Fibroblast of upper back skin (primary cell): ENCODE results near the gene YIPF1.
"Not testable (repeated sequence)": the region's sequence is repeated elsewhere in the genome, so short reads cannot be mapped to it uniquely, and the experiment has no call there.

Experiments used
- DNase-seq: peaks from one replicate; pipeline ENCODE4 v3.0.0-alpha.2; 2013

Gene YIPF1

DNA sequence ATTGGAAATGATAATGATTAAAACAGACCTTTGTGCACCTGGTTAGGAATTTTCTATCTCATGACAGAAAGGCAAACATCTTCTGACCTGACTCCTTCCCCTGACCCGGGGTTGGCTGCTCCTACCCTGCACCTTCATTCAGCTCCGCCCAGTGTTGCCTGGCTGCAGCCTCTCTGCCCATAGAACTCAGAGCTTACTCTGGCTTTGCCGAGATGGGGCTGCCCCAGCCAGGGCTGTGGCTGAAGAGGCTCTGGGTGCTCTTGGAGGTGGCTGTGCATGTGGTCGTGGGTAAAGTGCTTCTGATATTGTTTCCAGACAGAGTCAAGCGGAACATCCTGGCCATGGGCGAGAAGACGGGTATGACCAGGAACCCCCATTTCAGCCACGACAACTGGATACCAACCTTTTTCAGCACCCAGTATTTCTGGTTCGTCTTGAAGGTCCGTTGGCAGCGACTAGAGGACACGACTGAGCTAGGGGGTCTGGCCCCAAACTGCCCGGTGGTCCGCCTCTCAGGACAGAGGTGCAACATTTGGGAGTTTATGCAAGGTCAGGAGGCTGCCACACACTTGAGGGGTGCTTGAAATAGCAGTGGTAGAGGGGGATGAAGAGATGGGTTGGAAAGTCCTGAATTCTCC is 4.5 kb upstream of the YIPF1 start, which contains the start of gene DIO1:
DIO1 (plus strand) TSS at position 189 of the 638 bp plus-strand sequence; CDS start at position 213, 24 bp downstream.
- no peak for DNase-seq

GRCh38 chr1:53892911-53893310 is 3.3 kb upstream of the YIPF1 start:
- no peak for DNase-seq

DNA sequence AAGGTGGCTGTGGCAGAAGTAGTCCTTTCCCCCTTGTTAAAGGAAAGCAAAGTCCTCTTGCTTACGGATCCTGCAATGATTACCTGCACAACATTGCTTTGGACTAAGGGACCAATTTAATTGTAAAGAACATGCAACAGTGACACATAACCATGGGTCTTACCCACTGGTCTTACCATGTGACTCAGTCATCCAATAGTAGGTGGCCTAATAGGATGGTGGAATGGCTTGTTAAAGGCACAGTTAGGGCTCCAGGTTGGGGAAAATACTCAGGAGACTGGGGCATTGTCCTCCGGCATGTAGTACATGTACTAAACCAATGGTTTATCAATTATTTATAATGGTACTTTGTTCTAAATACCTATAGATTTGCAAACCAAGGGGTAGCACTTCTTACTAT is 2.1 kb upstream of the YIPF1 start:
- DNase-seq, result no peak

GRCh38 chr1:53891018-53891417 is 1.4 kb upstream of the YIPF1 start:
- no peak for DNase-seq

DNA sequence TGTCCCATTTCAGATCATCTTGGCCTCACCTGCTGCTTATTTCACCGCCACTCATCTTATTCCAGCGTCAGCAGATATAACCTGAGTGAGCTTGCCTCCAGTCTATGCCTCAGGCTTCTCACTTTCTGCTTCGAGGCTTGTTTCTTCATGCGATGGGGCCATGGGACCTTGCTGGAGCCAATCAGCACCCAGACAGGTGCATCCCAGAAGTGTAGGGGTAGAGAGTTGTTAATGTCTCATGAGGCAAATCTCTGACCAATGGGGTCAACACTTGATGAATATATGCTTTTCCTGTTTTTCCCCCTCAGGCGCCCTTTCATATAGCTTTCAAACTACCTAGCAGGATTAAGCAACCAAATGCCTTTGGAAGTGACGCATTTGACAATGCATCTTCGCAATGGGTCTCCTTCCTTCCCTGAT is 935 bp upstream of the YIPF1 start:
- no peak for DNase-seq

DNA sequence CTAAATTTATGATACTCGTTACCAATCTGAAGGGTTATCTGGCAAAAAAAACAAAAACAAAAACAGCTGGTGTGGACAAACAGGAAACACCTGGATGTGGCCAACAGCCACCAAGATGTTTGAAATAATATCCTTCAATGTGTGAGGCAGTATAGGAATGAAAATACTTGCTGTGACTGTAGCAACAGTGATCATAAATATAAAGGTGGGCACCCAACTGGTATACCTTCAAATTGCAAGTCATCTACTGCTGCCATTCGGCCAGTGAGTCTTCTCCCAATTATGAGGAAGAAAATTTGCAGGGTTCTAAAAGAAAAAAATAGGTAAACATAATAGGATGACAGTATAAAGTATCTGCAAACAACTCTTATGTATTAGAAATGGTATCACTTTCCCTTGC is 916 bp downstream of the YIPF1 start:
- DNase-seq, result no peak

DNA sequence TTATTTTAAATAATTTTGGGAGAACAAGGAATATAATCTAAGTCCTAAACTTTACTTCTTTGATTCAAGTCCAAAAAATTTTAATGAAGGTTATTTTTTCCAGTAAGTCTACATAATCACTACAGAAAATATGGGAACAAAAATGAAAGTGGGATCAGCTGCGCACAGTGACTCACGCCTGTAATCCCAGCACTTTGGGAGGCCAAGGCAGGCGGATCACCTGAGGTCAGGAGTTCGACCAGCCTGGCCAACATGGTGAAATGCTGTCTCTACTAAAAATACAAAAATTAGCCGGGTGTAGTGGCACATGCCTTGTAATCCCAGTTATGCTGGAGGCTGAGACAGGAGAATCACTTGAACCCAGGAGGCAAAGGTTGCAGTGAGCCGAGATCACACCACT is 6.0 kb downstream of the YIPF1 start:
- not testable (repeated sequence) for DNase-seq

DNA sequence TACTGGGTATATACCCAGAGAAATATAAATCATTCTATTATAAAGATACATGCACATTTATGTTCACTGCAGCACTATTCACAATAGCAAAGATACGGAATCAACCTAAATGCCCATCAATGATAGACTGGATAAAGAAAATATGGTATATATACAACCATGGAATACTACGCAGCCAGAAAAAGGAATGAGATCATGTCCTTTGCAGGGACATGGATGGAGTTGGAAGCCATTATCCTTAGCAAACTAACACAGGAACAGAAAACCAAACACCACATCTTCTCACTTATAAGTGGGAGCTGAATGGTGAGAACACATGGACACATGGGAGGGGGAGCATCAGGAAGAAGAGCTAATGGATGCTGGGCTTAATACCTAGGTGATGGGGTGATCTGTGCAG is 7.7 kb downstream of the YIPF1 start:
- DNase-seq, result not testable (repeated sequence)

DNA sequence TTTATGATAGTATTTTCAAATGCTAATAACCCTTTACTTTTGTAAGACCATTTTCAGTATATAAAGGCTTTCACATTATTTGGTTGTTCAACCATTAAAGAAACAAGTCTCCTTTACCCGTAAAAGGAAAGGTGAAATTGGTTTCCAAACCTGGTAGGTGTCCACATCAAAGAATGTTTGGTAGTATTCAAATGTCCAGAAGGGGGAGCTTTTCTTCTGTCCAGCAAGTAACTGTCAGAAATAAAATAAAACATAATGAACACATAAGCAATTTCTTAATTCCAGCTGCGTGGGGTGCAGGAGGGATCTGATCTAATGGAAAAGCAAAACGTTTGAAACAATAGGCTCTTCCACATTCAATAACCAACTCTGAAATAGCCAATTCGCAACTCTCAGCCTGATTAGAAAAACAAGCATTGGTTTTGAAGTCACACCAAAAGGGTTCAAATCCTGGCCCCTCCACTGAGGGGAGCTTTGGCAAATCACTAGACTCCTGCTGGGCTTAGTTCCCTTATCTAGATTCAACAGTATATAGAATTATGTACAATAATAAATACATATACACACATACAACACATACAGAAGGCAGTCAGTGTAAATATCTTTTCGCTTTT is 11.0 kb downstream of the YIPF1 start:
- DNase-seq, result peak; percentile 56

- not testable (repeated sequence) for DNase-seq
Measured at GRCh38 chr1:53875150-53875549, 14.4 kb downstream of the YIPF1 start.

DNA sequence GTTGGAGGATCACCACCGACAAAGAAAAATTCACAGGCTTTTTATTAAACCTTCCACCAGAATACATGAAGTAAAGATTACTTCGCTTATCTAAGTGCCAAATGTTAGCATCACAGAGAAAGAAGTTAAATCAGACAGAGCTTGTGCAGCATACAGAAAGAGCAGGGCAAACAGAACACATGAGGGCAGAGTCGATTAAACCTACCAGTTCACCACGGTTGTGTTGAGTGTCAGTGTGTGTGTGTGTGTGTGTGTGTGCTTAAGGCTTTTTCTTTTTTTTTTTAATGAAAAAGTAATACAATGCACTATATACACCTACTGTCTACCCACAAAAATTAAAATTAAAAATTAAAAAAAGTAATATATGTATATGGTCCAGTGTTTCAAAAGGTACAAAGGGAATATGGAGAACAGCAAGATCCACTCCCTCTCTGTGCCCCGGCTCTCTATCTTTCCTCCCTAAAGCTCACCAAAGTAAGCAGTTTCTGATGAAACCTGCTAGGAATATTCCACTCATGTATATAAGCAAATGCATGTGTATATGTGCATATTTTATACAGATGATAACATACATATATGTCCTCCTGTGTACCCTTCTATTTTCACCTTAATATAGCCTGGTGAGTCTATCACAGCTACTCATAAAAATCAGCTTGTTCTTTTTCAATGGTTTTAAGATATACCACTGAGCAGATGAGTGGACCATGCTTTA is 17.7 kb downstream of the YIPF1 start:
- DNase-seq, result no peak

DNA sequence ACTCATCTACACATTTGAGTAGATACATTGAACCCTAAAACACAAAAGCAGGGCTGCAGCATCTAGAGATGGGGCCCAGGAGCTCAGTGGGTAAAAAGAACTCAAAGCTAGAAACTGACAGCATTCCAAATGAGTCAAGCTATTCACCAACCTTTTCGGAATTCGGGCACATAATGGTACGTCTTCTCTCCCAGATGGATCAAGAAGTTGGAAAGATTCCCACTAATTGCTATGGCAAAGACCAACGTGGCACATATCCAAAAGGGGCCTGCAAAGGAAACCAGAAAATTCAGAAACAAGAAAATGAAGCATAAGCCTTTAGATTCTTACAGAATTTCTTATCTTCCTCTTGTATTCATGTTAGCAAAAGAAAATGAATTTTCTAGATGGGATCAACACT is 18.4 kb downstream of the YIPF1 start:
- no peak for DNase-seq

DNA sequence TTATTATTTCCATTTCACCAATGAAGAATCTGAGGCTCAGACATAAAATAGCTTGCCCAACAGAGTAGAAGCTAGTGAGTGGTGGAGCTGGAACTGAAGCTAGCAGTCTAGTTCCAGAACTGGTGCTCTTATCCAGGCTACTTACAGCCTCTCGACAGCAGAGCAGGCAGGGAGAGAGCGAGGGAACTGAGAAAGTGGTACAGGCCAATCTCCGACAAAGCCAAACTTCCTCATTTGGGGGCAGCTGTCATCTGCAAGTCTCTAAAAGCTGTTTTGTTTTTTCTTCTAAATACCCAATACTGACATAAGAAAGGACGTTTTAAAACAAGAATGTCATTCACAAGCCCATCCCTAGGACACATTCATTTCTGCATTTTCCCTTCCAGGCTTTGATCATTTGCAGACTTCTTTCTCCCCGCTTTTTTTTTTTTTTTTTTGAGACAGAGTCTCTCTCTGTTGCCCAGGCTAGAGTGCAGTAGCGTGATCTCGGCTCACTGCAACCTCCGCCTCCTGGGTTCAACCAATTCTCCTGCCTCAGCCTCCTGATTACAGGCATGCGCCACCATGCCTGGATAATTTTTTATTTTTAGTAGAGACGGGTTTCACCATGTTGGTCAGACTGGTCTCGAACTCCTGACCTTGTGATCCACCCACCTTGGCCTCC is 20.0 kb downstream of the YIPF1 start:
- DNase-seq, result no peak

DNA sequence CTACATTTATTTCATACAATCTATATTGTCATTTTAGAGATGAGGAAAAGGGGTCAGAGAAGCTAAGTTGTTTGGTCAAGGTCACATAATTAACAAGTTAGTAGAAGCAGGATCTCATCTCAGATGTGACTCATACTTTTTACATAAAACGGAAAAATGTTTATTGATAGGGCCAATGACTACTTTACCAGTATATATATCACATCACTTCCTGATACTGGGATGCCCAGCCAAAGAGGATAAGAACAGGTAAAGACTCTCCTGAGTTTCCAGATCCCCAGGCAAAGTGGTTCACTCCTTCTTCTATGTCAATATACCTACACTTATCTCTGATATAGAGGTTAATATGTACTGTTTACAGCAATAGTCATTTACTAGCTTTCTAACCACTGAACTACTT is 21.0 kb downstream of the YIPF1 start:
- no peak for DNase-seq

DNA sequence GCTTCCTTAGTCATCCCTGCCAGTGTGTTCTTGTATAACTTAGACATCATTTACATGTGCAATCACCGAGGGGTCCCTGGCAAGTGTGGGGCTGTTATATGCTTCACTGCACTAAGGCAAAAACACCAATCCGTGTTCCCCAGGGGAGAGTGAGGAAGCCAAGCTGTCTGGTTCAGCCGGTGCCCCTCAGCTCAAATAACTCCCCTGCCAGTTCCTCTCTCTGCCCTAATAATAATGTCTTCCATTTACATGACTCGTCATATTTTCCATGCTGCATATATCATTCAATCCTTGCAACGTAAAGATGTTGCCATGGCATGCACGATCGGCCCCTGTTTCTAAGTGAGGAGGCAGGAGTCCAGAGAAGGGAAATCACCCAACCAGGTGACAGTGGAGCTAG is 27.1 kb downstream of the YIPF1 start:
- DNase-seq, result no peak

GRCh38 chr1:53860967-53861411 is 28.6 kb downstream of the YIPF1 start:
- DNase-seq, result peak; percentile 65

DNA sequence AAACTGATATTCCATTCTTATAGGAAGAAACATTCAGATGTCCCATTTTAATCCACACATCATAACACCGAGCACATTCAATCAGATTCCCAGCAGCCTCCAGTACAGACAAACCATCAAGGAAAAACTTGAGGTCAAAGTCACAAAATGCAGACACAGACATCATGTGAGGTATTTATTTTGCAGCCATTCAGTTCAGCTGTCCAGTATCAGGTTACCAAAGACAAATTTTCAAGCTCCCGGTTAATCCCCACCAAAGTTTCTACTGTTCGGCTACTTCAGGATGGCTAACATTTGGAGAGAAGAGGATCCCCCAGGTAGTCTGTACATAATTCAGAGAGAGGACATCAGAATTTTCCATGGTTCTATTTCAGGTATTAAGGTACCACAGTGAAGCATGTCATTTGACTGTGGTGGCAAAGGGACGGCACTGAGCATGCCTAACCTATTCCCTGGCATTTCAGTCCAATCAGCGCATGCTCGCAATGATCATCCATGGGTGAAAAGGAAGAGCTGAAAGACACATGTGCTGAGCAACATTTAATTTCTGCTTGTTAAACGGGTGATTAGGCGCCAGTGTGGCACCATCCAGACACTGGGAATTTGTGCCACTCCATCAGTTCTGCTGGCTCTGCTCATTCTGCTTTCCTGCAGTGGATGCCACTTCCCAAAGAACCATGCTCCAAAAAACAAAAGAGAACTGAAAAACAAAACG is 37.9 kb downstream of the YIPF1 start:
- no peak for DNase-seq

DNA sequence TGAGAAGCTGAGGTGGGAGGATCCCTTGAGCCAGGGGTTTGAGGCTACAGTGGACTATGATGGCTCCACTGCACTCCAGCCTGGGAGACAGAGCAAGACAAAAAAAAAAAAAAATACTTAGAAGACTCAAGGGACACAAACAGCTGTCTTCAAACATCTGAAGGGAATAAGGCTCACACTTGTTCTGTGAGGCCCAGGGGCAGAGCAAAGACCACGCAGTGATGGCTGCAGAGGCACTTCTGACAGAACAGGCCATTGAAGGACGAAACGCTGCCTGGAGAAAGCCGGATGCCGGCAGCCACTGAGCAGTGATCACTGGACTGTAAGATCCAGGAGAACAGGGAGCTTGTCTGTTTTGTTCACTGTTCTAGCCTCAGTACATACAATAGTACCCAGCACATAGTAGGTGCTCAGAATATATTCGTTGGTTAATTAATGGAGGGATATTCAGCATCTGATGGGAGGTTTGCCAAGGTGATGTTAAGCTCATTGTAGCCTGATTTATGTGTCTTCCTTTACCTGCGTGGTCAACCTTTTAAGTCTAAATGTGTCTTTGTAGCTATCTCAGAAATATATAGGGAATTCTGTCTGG is 39.4 kb downstream of the YIPF1 start:
- DNase-seq, result no peak

GRCh38 chr1:53847980-53848379 is 41.6 kb downstream of the YIPF1 start:
- DNase-seq, result no peak

DNA sequence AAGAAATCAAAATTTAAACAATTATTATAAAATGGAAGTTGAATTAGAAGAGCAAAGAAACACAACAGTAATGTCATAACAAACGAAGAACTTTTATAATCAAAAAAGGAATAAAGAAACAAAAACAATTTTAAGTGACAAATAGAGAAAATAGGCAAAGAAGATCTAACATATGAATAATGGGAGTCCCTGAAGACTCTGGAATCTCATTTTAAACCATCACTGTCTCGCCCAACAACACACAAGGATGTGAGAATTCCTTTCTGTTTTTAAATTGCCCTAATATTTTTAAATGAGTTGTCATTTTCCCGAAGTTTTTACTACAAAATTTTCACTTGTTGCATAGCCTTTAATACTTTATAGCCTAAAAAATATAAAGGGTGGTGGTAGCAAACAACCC is 47.2 kb downstream of the YIPF1 start:
- DNase-seq, result no peak

- DNase-seq, result no peak
Measured at GRCh38 chr1:53838654-53838974, 51.0 kb downstream of the YIPF1 start.

- peak; percentile 96 for DNase-seq
Measured at GRCh38 chr1:53837924-53838653, 51.5 kb downstream of the YIPF1 start, which contains the start of gene NDC1. Gene NDC1 (minus strand): TSS chr1:53838296. CDS start chr1:53838261, 35 bp downstream.
